GM21423 (cell line): ENCODE measurements around the gene OR51B5.
A peak's percentile ranks its signal among the peaks of the same experiment; 100 is the strongest.
"Not testable (repeated sequence)": the region's sequence is repeated elsewhere in the genome, so short reads cannot be mapped to it uniquely, and the experiment has no call there.

ENCODE experiments used
- ATAC-seq: cut with Tn5 transposase; IDR thresholded peaks from one replicate; pipeline ENCODE4 v1.9.1; 2021; ENCODE audit warnings: mild to moderate bottlenecking, moderate library complexity; ENCODE audit not compliant: unreplicated experiment

OR51B5 gene

GRCh38 chr11:5343474-5344335 is at the start of gene OR51B5:
Gene OR51B5, minus strand, starts transcription at chr11:5343524. Its CDS starts 0 bp downstream, at chr11:5343524.
- ATAC-seq = no peak

- ATAC-seq = no peak
These were observed 46.9 kb upstream of the OR51B5 start for GRCh38 chr11:5390210-5390609.

- ATAC-seq = no peak
These were observed 41.0 kb upstream of the OR51B5 start for GRCh38 chr11:5384335-5384734.

GRCh38 chr11:5383576-5383975 is 40.3 kb upstream of the OR51B5 start, which contains the start of gene OR51M1:
Gene OR51M1, plus strand, starts transcription at chr11:5383812. Its CDS starts 5,587 bp downstream, at chr11:5389399.
- no peak for ATAC-seq

GRCh38 chr11:5380740-5381342 is 37.5 kb upstream of the OR51B5 start:
- peak; percentile 85 for ATAC-seq

GRCh38 chr11:5369789-5370188 is 26.5 kb upstream of the OR51B5 start:
- ATAC-seq = peak; percentile 70

- ATAC-seq = peak; percentile 48
These were observed 25.2 kb upstream of the OR51B5 start for GRCh38 chr11:5368502-5369043.

- no peak for ATAC-seq
These were observed 24.2 kb upstream of the OR51B5 start for GRCh38 chr11:5367448-5368074.

- ATAC-seq = no peak
These were observed 23.5 kb upstream of the OR51B5 start for GRCh38 chr11:5366856-5367255.

- not testable (repeated sequence) for ATAC-seq
These were observed 23.0 kb upstream of the OR51B5 start for GRCh38 chr11:5366365-5366764.

GRCh38 chr11:5364214-5364613 is 20.9 kb upstream of the OR51B5 start:
- no peak for ATAC-seq

- no peak for ATAC-seq
These were observed 20.4 kb upstream of the OR51B5 start for GRCh38 chr11:5363679-5364078.

GRCh38 chr11:5362017-5362625 is 18.8 kb upstream of the OR51B5 start:
- no peak for ATAC-seq

GRCh38 chr11:5356031-5356430 is 12.7 kb upstream of the OR51B5 start:
- not testable (repeated sequence) for ATAC-seq

GRCh38 chr11:5351208-5351607 is 7.9 kb upstream of the OR51B5 start, which contains the start of gene OR51B6:
Gene OR51B6, plus strand, starts transcription at chr11:5351508. Its CDS starts 0 bp downstream, at chr11:5351508.
- ATAC-seq = no peak

- no peak for ATAC-seq
These were observed 6.2 kb upstream of the OR51B5 start for GRCh38 chr11:5349550-5349949.

GRCh38 chr11:5348551-5349194 is 5.3 kb upstream of the OR51B5 start:
- ATAC-seq = no peak

GRCh38 chr11:5345831-5346230 is 2.5 kb upstream of the OR51B5 start:
- ATAC-seq = no peak

- peak; percentile 78 for ATAC-seq
These were observed 3.5 kb downstream of the OR51B5 start for GRCh38 chr11:5339771-5340322.

- not testable (repeated sequence) for ATAC-seq
These were observed 6.1 kb downstream of the OR51B5 start for GRCh38 chr11:5337253-5337652.
